ENCODE data around the gene NR1I2. TPM values are rescaled to one million over a fixed set of nuclear protein-coding genes. Genes with fewer than 3 reads are reported as not detected.

Gene NR1I2
- total RNA-seq, 1 donor from 2014 or later, result 0.69 TPM

GRCh38 chr3:119794971-119795612 lies 13.2 kb downstream of the NR1I2 start:
- Histone ChIP-seq H3K4me1 (peaks cover 21% of the 10 kb centered on the region), H2AFZ (replicated peaks) (no peak overlapping the region), H3K4me2 (peak overlapping the region; percentile 54), H3K79me2 (ENCODE audit: low read depth) (no peaks in the 10 kb centered on the region), H3F3A (ENCODE audit: low read depth) (peaks cover 15% of the 10 kb centered on the region), H4K20me1 (ENCODE audit: low read depth) (no peaks in the 10 kb centered on the region), H3K36me3 (no peaks in the 10 kb centered on the region), H3K9ac (no peak overlapping the region), H3K27me3 (no peaks in the 10 kb centered on the region), H3K4me3 (no peak overlapping the region), H3K9me3 (ENCODE audit: low read depth) (no peaks in the 10 kb centered on the region), H3K27ac (no peak overlapping the region)
- peaks cover 13% of the 10 kb centered on the region for H3K4me1 Mint-ChIP-seq
- TF ChIP-seq EZH2phosphoT487 (IDR thresholded peaks at IDR 0.05) (no peak), EZH2 (IDR thresholded peaks at IDR 0.05) (no peak), CTCF (IDR thresholded peaks at IDR 0.05) (no peak)
- DNase-seq (ENCODE audit: low spot score), result peak; percentile 87
- no peak overlapping the region for H3K27ac Mint-ChIP-seq
- no peaks in the 10 kb centered on the region for H3K36me3 Mint-ChIP-seq
- H3K4me3 Mint-ChIP-seq, result peak overlapping the region; percentile 8
- peaks cover 2% of the 10 kb centered on the region for H3K9me3 Mint-ChIP-seq
- peaks cover 4% of the 10 kb centered on the region for H3K27me3 Mint-ChIP-seq (ENCODE audit: insufficient read depth, low read depth)

GRCh38 chr3:119795849-119796248 lies 13.9 kb downstream of the NR1I2 start:
- H3K27me3 Mint-ChIP-seq (ENCODE audit: insufficient read depth, low read depth), result peaks cover 4% of the 10 kb centered on the region
- H3K4me1 ChIP-seq, result peaks cover 21% of the 10 kb centered on the region
- H3K4me1 Mint-ChIP-seq, result peaks cover 13% of the 10 kb centered on the region
- H3K9me3 Mint-ChIP-seq, result peaks cover 2% of the 10 kb centered on the region
- H3F3A ChIP-seq (ENCODE audit: low read depth), result peaks cover 15% of the 10 kb centered on the region
- H2AFZ ChIP-seq (replicated peaks), result no peak overlapping the region
- no peaks in the 10 kb centered on the region for H3K36me3 Mint-ChIP-seq
- H3K36me3 ChIP-seq, result no peaks in the 10 kb centered on the region
- H3K4me2 ChIP-seq, result peak overlapping the region; percentile 54
- no peak overlapping the region for H3K4me3 Mint-ChIP-seq
- H4K20me1 ChIP-seq (ENCODE audit: low read depth), result no peaks in the 10 kb centered on the region
- TF ChIP-seq CTCF (IDR thresholded peaks at IDR 0.05), result no peak
- no peak for TF ChIP-seq EZH2 (IDR thresholded peaks at IDR 0.05)
- no peak for TF ChIP-seq EZH2phosphoT487 (IDR thresholded peaks at IDR 0.05)
- H3K27ac Mint-ChIP-seq, result no peak overlapping the region
- H3K27me3 ChIP-seq, result no peaks in the 10 kb centered on the region
- no peak overlapping the region for H3K9ac ChIP-seq
- no peaks in the 10 kb centered on the region for H3K9me3 ChIP-seq (ENCODE audit: low read depth)
- no peak overlapping the region for H3K4me3 ChIP-seq
- no peak for DNase-seq (ENCODE audit: low spot score)
- no peak overlapping the region for H3K27ac ChIP-seq
- H3K79me2 ChIP-seq (ENCODE audit: low read depth), result no peaks in the 10 kb centered on the region

- Mint-ChIP-seq H3K27ac (no peak overlapping the region), H3K9me3 (peaks cover 2% of the 10 kb centered on the region), H3K36me3 (no peaks in the 10 kb centered on the region), H3K27me3 (ENCODE audit: insufficient read depth, low read depth) (peaks cover 4% of the 10 kb centered on the region), H3K4me3 (no peak overlapping the region), H3K4me1 (peaks cover 13% of the 10 kb centered on the region)
- H3K9ac ChIP-seq, result no peak overlapping the region
- H3K27ac ChIP-seq, result no peak overlapping the region
- H3K9me3 ChIP-seq (ENCODE audit: low read depth), result no peaks in the 10 kb centered on the region
- no peaks in the 10 kb centered on the region for H4K20me1 ChIP-seq (ENCODE audit: low read depth)
- no peak for DNase-seq (ENCODE audit: low spot score)
- TF ChIP-seq CTCF (IDR thresholded peaks at IDR 0.05), result no peak
- H3K27me3 ChIP-seq, result no peaks in the 10 kb centered on the region
- no peaks in the 10 kb centered on the region for H3K36me3 ChIP-seq
- H3K4me1 ChIP-seq, result peaks cover 21% of the 10 kb centered on the region
- no peak overlapping the region for H3K4me2 ChIP-seq
- H3K79me2 ChIP-seq (ENCODE audit: low read depth), result no peaks in the 10 kb centered on the region
- H3F3A ChIP-seq (ENCODE audit: low read depth), result peaks cover 15% of the 10 kb centered on the region
- H3K4me3 ChIP-seq, result no peak overlapping the region
- H2AFZ ChIP-seq (replicated peaks), result no peak overlapping the region
Measured at GRCh38 chr3:119796368-119796767, 14.5 kb downstream of the NR1I2 start.
